NCI-H1436 (cell line): ENCODE results near the gene STXBP1.

ENCODE experiments used
- DNase-seq: peaks from one replicate; lab custom pipeline; 2025; lab: John Stamatoyannopoulos, UW

STXBP1 gene

GRCh38 chr9:127715470-127716337 lies 103.6 kb downstream of the STXBP1 start, which contains the start of the genes PTRH1 and TTC16:
Gene PTRH1 (minus strand): TSS chr9:127715663. CDS start chr9:127715639, 24 bp downstream.
Gene TTC16 (plus strand): TSS chr9:127716079. CDS start chr9:127716146, 67 bp downstream.
- peak; percentile 92 for DNase-seq

DNA sequence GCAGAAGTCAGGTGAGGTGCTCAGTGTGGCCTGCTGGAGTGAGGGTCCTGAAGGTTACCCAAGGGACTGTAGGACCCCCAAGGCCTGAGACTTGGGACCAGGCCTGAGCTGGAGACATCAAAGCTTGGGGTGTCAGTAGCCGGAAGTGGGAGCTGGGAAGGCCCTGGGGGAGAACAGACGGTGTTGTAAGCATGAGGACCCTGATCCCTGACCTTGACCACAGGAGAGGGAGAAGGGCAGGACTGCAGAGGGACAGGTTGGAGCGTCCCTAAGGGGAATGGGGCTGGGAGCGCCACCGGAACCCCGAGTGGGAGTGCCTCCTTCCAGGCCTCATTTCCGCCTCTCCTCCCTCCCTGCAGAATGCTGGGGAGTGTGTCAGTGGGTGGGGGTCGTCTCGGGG lies 104.3 kb downstream of the STXBP1 start:
- no peak for DNase-seq

- no peak for DNase-seq
These were observed 105.7 kb downstream of the STXBP1 start for GRCh38 chr9:127717766-127718165.

- no peak for DNase-seq
These were observed 108.2 kb downstream of the STXBP1 start for GRCh38 chr9:127720031-127720864.

DNA sequence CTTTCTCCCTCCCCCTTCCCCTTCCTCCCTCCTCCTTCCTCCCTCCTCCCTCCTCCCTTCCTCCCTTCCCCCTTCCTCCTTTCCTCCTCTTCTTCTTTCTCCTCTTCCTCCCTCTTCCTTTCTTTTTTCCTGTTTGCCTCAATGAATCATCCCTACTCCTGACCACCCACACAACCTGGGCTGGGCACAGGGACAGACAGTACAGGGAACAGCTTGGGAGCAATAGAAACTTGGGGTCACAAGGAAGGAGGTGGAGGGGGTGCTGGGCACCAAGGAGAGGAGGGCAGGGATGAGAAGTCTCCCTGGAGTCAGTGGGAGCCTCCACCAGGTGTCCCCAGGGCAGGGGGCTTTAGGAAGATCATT lies 108.8 kb downstream of the STXBP1 start:
- DNase-seq = no peak

DNA sequence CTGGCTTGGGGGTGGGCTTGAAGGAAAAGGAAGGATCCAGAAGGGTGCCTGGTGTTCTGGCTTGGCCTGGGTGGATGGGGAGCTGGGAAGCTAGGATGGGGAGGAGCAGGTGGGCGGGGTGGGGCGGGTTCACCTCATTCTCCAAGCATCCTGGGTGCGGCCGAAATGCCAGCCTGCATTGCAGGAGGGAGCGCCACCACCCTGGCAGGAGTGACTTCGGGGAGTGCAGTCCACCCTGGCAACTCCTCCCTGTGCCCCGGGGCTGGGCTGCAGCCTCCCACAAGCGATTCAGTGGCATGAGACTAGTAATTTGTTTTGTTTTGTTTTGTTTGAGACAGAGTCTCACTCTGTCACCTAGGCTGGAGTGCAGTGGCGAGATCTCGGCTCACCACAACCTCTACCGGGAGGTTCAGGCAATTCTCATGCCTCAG lies 109.3 kb downstream of the STXBP1 start:
- no peak for DNase-seq

- no peak for DNase-seq
These were observed 110.1 kb downstream of the STXBP1 start for GRCh38 chr9:127722055-127722745.

DNA sequence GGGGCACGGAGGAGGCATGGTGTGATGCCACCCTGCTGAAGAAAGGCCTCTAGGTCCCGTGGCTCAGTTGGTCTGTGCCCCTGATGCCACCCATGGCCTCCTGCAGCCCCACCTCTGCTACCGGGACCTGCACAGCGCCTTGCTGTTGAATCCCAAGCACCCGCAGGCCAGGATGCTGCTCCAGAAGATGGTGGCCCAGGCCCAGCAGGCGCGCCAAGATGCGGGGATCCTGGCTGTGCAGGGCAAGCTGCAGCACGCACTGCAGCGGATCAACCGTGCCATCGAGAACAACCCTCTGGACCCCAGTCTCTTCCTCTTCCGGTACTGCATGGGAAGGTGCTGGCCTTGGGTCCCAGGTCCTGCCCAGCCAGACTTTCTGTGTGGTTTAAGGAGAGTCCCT lies 110.9 kb downstream of the STXBP1 start:
- DNase-seq = no peak

DNA sequence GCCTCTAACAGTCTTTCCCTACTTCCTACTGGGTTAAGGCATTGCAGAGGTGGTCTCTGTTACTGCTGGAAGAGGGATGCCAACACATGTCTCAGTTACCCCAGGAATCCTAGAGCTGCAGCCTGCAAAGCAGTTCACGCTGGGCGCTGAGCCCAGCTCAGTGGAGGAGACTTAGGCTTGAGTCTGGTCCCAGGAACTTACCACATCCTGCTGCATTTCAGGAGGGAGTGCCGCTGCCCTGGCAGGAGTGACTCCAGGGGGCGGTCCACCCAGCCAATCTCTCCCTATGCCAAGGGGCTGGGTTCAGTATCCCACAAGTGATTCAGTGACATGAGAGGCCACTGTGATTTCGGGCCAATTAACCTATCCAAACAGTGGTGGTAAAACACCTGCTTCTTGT lies 111.4 kb downstream of the STXBP1 start:
- no peak for DNase-seq

DNA sequence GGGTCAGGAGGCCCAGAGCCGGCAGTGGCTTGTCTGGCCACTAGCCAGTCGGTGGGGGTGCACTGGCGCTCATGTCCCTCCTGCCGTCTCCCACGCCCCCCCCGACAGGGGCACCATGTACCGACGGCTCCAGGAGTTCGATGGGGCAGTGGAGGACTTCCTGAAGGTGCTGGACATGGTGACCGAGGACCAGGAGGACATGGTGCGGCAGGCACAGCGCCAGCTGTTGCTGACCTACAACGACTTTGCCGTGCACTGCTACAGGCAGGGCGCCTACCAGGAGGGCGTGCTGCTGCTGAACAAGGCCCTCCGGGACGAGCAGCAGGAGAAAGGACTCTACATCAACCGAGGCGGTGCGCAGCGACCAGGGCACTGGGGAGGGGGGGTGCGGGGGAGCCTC lies 111.9 kb downstream of the STXBP1 start:
- DNase-seq = no peak

DNA sequence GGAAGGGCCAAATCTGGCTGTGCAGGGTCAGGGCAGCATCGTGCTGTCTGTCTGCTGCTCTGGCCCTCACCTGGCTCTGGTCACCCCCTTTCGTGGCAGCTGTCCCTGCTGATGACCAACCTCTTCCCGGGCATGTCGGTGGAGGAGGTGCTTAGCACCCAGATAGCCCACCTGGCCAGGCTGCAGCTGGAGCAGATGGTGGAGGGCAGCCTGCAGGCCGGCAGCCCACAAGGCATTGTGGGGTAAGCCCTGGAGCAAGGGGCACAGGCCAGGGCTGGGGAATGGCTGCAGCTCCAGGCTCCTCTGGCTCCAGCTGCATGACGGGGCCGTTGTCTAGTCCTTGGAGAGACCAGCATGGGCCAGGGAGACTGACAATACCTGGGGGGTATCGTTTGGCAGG lies 114.8 kb downstream of the STXBP1 start:
- no peak for DNase-seq

DNA sequence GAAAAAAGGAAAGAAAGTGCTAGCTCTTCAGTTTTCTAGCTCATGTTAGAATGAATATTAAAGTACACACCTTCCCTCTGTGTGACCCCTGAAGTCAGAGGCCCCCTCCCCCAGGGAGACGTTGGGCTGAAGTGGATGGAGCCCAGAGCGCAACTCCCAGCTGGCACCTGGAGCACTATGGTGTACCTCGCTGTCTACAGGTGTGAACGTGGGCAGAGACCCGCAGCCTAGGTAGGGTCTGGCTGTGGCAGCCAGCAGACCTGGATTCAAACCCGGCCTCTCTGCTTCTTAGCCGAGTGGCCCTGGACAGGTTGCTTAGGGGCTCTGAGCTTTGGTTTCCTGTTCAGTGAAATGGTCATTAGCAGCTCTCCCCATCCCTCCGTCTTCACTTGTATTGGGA lies 116.7 kb downstream of the STXBP1 start:
- no peak for DNase-seq

DNA sequence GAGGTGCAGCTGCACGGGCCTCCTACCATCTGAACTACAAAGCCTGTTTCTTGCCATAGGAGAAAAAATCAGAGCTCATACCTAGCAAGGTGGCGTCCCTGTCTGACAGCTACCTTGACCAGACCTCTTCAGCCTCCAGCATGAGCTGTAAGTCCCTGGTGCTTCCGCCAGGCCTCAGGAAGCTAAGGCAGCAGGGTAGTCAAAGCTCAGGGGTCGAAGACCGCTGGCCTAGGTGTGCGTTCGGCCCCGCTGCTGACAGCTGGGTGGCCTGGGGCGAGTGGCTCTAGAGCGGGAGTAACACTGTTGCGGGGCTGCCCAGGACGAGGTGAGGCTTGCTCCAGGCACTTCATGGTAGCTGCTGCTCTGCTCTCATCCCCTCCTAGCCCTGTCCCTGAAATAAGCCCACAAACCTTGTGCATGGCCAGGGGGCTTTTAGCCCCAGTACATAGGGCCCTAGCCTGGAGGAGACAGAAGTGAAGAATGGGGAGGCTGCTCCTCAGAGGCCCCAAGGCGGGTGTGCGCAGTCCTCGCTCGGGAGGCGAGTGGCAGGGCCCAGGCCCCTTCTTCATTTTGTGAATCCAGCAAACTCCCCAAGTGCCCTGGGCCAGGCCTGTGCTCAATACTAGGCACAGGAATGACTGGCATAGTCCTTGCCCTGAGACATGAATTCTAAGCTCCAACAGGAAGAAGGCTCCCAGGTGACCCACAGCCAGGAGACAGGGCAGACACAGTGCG lies 117.6 kb downstream of the STXBP1 start:
- DNase-seq = no peak

DNA sequence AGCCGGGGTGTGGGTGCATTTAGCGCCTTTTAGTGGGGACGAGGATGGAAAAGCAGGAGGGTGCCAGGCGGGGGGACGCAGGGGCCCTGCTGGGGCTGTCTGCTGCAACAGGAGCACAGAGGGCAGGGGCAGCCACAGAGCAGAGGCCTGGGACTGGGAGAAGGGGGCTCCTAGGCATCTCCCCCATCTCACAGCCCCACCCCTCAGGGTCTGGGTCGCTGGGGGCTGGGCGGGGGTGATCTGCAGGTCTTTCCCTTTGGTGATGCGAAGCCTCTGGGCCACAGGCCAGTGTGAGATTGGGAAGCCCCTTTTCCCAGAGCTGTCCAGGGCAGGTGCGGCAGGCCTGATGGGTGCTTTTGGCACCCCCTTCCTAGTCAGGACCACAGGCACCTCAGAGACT lies 118.2 kb downstream of the STXBP1 start:
- no peak for DNase-seq

- DNase-seq = no peak
These were observed 118.8 kb downstream of the STXBP1 start for GRCh38 chr9:127730799-127731410.

DNA sequence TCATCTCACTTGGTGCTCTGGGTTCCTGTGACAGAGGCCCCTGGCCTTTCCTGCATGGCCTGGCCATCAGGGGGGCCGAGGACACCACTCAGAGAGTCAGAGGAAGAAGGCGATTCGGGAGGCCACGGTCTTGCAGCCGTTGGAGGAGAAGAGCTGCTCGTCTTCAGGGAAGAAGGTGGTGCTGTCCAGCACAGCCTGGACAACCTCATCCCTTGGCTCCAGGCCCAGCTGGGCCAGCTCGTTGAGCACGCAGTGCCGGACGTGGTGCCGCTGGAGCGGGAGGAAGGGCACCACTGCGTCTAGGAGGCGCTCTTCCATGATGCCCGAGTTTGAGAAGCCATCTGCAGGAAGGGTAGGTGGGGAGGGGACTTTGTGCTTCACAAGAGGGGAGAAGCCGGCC lies 119.9 kb downstream of the STXBP1 start:
- DNase-seq = no peak

- no peak for DNase-seq
These were observed 120.4 kb downstream of the STXBP1 start for GRCh38 chr9:127732444-127732843.

- no peak for DNase-seq
These were observed 121.5 kb downstream of the STXBP1 start for GRCh38 chr9:127733614-127734013.

- DNase-seq = no peak
These were observed 122.2 kb downstream of the STXBP1 start for GRCh38 chr9:127734247-127734746.

- DNase-seq = peak; percentile 98
These were observed 122.9 kb downstream of the STXBP1 start, which contains the start of gene TOR2A for GRCh38 chr9:127734747-127735529. Gene TOR2A (minus strand): TSS chr9:127735294. CDS start chr9:127735270, 24 bp downstream.
